GM20431 (cell line): ENCODE measurements around the gene CD300A.

ENCODE experiments used
- in situ Hi-C: fragments of 300-500 bp; cut with MseI, MboI; formaldehyde crosslinking; loops from one replicate; pipeline ENCODE4 v1.15.0; 2020; ENCODE audit warnings: low sequenced_read_pairs; ENCODE audit not compliant: unreplicated experiment

CD300A gene

DNA sequence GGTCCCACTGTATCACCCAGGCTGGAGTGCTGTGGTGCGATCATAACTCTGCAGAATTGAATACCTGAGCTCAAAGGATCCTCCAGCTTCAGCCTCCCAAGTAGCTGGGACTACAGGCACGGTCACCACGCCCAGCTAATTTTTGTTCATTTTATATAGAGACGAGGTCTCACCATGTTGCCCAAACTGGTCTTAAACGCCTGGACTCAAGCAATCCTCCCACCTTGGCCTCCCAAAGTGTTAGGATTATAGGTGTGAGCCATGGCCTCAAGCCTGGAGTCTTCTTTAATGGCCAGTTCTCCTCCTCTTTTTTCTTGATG is 64.4 kb downstream of the CD300A start:
- in situ Hi-C loops, result no loop called here

DNA sequence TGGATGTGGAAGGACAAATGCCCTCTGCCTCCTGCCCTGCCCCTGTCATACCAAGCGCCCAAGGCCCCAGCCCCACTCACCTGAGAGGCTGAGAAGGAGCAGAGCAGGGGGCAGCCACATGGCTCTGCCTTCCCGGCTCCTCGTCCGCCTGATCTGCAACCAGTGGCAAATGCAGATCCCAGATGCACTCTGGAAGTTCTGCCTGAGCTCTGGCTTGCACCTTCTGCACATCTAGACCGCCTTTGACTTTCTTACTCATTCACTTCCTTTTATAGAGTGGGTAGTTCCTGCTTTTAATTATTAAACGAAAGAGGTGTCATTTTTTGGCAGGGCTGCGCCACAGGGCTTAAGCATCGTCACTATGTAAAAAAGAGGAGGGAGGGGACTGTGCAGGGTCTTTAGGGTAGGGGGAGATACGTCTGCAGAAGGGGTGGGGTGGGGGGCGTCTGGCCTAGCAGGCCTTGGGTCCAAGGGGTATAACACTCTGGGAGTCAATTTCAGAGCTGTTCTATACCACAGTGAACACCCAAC is 64.9 kb downstream of the CD300A start, which contains the start of gene CD300LB:
Gene CD300LB (minus strand): TSS at position 245 of the 531 bp plus-strand sequence. CDS start 125 bp downstream, at position 120.
- in situ Hi-C loops, result no loop called here

DNA sequence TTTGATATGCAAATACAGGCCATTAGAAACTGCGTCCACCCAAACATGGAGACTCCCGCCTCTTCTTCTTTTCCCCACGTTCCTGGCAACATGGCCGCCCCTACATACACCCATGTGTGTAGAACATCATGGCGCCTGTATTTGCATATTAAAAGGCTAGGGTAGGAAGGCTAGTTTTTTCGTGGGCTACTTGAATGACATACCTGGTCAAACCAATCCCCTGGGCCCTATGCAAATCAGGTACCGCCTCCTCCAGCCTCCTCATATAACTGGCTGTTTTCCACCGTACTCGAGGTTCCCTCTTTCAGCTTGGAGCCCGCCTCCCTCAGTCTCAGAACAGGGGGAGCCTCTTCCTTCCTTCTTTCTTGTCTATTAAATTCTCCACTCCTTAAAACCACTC is 65.7 kb downstream of the CD300A start:
- in situ Hi-C loops, result no loop called here
